HuH-7.5 (cell line): ENCODE measurements around the gene F3.

Experiments
- DNase-seq: peaks from one replicate; pipeline ENCODE4 v3.0.0; 2011; ENCODE audit warnings: low spot score

The F3 gene

GRCh38 chr1:94552071-94552586 is 10.6 kb upstream of the F3 start:
- DNase-seq = no peak

- no peak for DNase-seq
These were observed 9.9 kb upstream of the F3 start for GRCh38 chr1:94551449-94551848.

- no peak for DNase-seq
These were observed 9.3 kb upstream of the F3 start for GRCh38 chr1:94550800-94551241.

- DNase-seq = no peak
These were observed 8.8 kb upstream of the F3 start for GRCh38 chr1:94550396-94550795.

- no peak for DNase-seq
These were observed 8.1 kb upstream of the F3 start for GRCh38 chr1:94549706-94550105.

- no peak for DNase-seq
These were observed 3.3 kb upstream of the F3 start for GRCh38 chr1:94544706-94545490.

- DNase-seq = no peak
These were observed 2.5 kb upstream of the F3 start for GRCh38 chr1:94543893-94544635.

GRCh38 chr1:94543001-94543400 is 1.4 kb upstream of the F3 start:
- DNase-seq = no peak

- no peak for DNase-seq
These were observed 720 bp upstream of the F3 start for GRCh38 chr1:94542088-94542870.

GRCh38 chr1:94540440-94541245 is 916 bp downstream of the F3 start:
- no peak for DNase-seq

- DNase-seq = no peak
These were observed 2.1 kb downstream of the F3 start for GRCh38 chr1:94539496-94539895.

GRCh38 chr1:94538243-94538827 is 3.2 kb downstream of the F3 start:
- DNase-seq = no peak

- DNase-seq = no peak
These were observed 4.3 kb downstream of the F3 start for GRCh38 chr1:94537254-94537653.

- DNase-seq = no peak
These were observed 5.7 kb downstream of the F3 start for GRCh38 chr1:94535879-94536278.

GRCh38 chr1:94535095-94535494 is 6.5 kb downstream of the F3 start:
- DNase-seq = no peak

- DNase-seq = no peak
These were observed 9.5 kb downstream of the F3 start for GRCh38 chr1:94532077-94532476.

GRCh38 chr1:94531664-94532063 is 9.9 kb downstream of the F3 start:
- no peak for DNase-seq

- DNase-seq = no peak
These were observed 11.1 kb downstream of the F3 start for GRCh38 chr1:94530373-94530878.

GRCh38 chr1:94529416-94529815 is 12.1 kb downstream of the F3 start:
- no peak for DNase-seq

- DNase-seq = no peak
These were observed 12.7 kb downstream of the F3 start for GRCh38 chr1:94528826-94529225.

GRCh38 chr1:94528299-94528698 is 13.3 kb downstream of the F3 start:
- no peak for DNase-seq
